ENCODE data around the gene AKT3.

DNA sequence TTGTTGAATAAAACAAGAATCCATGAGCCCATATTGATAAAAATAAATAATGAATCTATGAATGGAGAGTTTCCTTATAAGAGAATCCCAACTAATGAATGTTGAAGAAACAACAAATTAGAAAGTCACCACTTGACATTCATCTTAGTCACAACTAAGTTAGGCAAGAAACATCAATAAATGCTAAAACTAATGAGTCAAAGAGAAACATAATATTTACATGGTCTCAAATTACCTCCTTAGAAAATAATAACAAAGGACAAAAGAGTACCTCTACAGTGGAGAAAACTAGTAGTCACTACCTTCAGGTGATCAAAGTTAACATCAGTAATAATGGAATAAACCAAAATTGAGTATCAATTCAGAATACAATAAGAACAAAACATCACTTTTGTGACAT is 93.5 kb downstream of the AKT3 start:
- no peak for TF ChIP-seq RNF2 (IDR thresholded peaks at IDR 0.05; ENCODE audit: borderline replicate concordance, low read depth, low read length, missing control alignments, poor library complexity, severe bottlenecking)
- TF ChIP-seq EGR1 (IDR thresholded peaks at IDR 0.05; ENCODE audit: borderline replicate concordance, low read depth, low read length), result no peak

Data from H1 (cell line).